NCI-H2196 (cell line): Measurements from ENCODE around the gene KBTBD12.
"Not testable (repeated sequence)": the region's sequence is repeated elsewhere in the genome, so short reads cannot be mapped to it uniquely, and the experiment has no call there.

Experiments used
- DNase-seq: peaks from one replicate; lab custom pipeline; 2025; ENCODE audit not compliant: unreplicated experiment; lab: John Stamatoyannopoulos, UW

Gene KBTBD12, protein sequence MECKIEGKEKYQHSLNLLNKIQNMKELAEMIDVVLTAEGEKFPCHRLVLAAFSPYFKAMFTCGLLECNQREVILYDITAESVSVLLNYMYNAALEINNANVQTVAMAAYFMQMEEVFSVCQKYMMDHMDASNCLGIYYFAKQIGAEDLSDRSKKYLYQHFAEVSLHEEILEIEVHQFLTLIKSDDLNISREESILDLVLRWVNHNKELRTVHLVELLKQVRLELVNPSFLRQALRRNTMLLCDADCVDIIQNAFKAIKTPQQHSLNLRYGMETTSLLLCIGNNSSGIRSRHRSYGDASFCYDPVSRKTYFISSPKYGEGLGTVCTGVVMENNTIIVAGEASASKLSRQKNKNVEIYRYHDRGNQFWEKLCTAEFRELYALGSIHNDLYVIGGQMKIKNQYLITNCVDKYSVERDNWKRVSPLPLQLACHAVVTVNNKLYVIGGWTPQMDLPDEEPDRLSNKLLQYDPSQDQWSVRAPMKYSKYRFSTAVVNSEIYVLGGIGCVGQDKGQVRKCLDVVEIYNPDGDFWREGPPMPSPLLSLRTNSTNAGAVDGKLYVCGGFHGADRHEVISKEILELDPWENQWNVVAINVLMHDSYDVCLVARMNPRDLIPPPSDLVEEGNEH

DNA sequence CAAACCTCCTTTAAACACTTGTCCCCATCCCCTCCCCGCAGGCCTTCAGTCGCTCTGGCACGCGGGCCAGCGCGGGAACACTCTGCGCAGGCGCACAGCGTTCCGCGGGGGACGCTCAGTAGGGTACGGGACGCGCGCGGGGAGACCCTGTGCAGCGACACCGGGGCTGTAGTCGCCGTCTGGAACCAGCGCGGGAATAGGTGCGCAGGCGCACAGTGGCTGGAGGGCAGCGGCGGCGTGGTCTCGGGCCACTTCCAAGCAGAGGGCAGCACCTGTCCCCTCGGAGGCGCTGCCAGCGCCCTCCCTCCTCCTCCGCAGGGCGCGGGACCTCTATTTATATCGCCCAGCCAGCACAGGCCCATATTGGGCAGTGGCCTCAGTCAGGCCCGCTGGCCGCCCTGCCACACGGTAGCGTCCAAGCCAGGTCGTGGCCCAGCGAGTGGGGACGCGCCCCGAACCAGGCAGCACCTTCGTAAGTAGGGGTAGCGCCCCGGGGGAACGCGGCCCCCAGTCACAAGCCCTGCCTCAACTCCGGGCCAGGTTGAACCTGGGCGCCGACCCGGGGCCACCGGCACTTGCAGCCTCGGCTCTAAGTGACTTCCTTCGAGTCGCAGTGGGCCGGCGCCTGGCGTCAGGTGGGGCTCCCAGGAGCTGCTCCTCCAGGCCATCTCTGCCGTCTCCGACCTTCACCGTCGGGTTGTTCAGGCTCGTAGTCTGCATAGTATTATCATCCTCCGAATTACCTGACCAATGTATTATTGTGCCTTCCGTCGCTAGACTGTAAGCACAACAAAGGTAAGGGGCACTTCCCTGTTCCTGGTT lies at the start of gene KBTBD12:
KBTBD12 (plus strand) TSS at position 118 of the 822 bp plus-strand sequence. CDS start 7,830 bp downstream, outside the sequence.
- no peak for DNase-seq

- DNase-seq = no peak
Observed at GRCh38 chr3:127865941-127866340, 49.1 kb upstream of the KBTBD12 start.

DNA sequence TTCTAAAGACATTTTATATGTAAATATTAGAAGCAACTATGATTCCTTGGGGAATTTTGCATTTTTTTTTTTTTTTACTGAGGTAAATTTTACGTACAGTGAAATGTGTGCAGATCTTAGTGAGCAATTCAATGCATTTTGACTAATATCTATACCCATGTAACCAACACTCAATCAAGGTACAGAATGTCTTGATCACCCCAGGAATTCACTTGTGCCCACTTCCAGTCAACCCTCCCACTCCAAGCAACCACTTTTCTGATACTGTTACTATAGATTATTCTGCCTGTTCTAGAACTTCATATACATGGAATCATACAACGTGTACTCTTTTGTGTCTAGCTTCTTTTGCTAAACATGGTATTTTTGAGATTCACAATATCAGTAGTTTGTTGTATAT lies 47.6 kb upstream of the KBTBD12 start:
- no peak for DNase-seq

DNA sequence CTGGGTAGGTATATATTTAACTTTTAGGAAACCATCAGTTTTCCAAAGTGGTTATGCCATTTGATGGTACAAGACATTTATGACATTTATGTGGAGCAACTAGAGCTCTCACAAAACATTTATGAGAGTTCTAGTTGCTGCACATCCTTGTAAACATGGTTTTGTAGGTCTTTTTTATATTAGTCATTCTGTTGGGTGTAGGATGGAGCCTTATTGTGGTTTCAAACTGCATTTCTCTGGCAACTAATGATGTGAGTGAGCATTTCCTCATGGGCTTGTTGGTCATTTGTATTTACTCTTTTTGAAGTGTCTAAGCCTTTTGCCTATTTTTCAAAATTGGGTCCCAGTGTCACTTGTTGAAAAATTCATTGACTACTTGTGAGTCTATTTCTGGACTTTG lies 47.0 kb upstream of the KBTBD12 start:
- DNase-seq = no peak

DNA sequence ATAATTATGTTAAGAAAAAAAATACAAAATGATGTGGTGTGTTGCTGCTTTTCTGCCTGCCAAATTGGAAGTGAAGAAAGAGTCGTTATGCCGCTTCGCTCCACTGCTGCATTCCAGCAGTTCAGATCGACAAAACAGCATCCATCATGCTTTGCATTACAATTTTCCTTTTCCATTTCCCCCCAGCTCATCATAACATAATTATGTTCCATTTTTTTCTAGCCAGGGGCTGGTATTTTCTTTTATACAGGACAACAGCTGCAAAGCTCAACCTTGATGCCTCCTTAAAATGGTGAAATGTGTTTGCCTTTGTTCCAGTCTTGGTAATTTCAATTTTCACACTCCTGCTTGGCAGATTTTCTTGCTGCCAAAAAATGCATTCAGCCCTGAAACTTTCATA lies 44.9 kb upstream of the KBTBD12 start:
- no peak for DNase-seq

DNA sequence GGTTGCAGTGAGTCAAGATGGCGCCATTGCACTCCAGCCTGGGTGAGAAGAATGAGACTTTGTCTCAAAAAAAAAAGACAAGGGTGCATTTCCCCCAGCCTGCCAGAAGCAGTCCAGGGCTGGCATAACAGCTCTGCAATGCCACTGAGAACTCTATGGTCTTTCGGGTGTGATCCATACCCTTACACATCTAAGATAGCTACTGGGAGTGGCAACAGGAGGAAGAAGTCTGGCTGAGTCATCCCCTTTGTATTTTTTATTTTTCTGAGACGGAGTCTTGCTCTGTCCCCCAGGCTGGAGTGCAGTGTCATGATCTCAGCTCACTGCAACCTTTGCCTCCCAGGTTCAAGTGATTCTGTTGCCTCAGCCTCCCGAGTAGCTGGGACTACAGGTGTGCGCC lies 40.9 kb upstream of the KBTBD12 start:
- DNase-seq = not testable (repeated sequence)

- DNase-seq = no peak
Observed at GRCh38 chr3:127881586-127881985, 33.4 kb upstream of the KBTBD12 start.

DNA sequence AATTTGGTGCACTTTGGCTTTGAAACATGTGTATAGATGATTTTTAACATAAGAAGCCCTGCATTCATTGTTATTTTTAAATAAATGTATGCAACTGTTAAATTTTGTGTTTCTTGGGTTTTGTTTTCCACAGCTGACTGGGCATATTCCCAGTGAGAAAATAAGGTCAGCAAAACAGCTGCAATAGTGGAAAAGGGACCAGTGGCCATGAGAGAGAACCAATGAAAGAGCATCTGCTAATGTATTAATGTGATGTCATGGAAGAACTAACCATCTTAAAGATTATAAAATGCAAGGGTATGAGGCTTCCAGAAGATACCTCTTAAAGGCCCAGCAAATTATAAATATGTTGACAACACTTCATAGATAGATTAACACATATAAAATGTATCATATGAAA lies 31.0 kb upstream of the KBTBD12 start:
- DNase-seq = no peak

DNA sequence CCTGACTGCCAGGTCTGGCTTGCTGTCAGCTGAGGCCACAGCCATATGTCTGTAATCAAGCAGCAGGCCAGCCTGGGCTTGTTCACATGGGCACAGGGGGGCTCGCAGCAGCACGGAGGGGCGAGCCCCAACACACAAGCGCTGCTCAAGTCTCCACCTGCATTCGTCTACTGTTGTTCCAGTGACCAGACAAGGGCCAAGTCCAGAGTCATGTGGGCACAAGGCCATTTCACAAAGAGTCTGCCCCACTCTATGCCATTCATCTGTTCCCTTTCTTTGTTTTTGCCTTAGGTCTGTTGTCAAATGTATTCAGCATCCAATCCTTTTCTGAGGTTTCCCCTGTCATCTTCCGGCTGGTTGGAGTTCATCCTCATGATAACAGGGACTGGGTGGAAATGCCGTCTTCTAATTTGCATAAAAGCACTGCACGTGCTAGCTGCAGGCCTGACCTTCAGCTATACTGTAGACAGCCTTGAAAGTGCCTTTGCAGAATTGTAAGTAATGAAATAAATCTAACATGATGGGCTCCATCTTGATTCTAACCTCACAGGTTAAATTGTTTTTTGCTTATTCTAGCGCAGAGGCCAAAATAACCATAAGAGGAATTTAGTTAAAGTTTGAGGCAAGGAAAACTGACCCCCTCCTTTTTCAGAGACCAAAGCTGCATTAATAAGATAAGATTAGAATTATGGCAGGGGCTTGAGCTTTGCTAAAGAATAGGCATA lies 28.6 kb upstream of the KBTBD12 start:
- no peak for DNase-seq

DNA sequence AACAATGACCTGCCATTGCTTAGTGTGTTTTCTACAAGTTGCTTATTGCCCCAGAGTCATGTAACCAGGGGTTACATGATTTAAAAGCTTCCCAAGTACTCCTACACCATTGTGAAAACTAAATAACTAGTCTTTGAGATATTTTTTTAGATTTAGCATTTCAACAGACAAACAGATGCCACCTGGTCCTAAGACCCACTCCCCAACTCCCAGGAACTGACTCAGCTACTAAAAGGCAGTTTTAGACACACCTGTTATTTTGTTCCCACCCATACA lies 28.1 kb upstream of the KBTBD12 start:
- DNase-seq = no peak

GRCh38 chr3:127887321-127887720 lies 27.7 kb upstream of the KBTBD12 start:
- no peak for DNase-seq

GRCh38 chr3:127888156-127888555 lies 26.9 kb upstream of the KBTBD12 start:
- no peak for DNase-seq

- no peak for DNase-seq
Observed at GRCh38 chr3:127888564-127889107, 26.4 kb upstream of the KBTBD12 start.

- no peak for DNase-seq
Observed at GRCh38 chr3:127889461-127889863, 25.6 kb upstream of the KBTBD12 start.

DNA sequence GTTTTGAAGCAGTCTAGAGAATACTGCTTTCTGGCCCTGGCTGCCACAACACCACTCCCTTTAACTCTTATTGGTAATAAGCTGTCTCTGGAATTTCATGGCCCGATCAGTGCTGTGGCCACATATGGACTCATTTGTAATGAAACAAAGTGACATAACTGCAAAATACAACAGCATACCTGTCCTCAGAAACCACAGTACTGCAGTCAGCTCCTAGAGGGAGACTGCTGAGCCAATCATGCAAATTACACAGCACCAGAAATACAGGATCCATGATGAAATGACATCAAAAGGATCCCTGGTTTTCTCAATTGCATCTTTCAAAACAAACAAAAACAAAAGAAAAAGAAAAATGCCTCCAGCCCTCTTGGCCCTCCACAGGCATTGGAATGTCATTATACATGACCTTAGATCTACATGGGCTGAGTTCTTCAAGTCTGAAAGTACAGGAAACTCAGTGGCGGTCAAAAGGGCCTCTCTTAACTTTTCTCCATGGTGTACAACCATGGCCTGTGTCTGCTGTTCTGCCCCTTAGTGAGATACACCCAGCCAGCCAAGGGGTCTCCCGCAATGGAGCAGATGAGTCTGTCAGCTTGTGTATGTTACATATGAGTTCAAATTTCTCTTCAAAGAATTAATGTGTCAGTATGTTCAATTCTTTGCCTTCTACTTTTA lies 24.9 kb upstream of the KBTBD12 start:
- DNase-seq = no peak

- DNase-seq = not testable (repeated sequence)
Observed at GRCh38 chr3:127890651-127891290, 24.3 kb upstream of the KBTBD12 start.

DNA sequence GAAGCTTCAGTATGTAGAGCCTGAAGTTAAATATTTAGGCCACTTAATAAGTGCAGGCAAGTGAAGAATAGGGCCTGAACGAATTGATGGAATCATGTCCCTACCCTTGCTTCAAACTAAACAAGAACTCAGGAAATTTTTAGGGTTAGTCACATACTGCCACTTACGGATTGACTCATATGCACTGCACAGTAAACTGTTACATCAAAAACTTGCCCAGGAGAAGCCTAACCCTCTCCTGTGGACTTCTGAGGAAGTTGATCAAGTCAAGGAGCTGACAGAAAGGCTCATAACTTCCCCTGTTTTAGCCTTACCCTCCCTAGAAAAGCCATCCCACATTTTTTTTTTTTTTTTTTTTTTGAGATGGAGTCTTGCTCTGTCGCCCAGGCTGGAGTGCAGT lies 20.6 kb upstream of the KBTBD12 start:
- no peak for DNase-seq

GRCh38 chr3:127899200-127899599 lies 15.8 kb upstream of the KBTBD12 start:
- no peak for DNase-seq

DNA sequence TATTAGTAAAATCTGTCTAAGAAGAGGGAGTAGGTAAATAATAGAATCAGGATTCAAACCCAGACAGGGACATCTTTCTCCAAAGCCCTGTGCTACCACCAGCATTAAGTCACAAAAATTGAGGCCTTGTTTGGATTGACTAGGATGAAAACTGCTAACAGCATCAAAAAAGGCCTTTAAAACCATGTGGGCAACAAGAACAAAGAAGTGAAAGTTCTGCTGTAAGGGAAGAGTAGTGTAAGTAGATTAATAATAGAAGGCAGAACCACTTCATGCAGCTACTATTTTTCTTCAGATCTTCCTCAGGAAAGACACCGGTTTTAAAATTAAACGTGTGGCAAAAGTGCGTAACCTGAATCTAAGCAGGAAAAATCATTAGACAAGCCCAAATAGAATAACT lies 15.3 kb upstream of the KBTBD12 start:
- DNase-seq = no peak

DNA sequence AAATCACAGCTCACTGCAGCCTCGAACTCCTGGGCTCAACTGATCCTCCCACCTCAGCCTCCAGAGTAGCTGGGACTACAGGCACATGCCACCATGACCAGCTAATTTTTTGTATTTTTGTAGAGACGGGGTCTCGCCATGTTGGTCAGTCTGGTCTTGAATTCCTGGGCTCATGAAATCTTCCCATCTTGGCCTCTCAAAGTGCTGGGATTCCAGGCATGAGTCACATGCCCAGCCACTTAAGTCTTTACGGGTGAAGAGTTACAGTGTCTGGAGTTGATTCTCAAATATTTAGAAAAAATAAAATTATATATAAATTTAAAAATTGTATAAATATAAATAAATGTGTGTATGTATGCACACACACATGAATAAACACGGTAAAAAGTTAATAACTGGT lies 14.5 kb upstream of the KBTBD12 start:
- DNase-seq = no peak
